Activated naive CD4-positive, alpha-beta T cell treated with Interleukin-2 at 50 U/mL for 16 hours (primary cell): ENCODE data around the gene ZFP3.
"Not testable (repeated sequence)": the region's sequence is repeated elsewhere in the genome, so short reads cannot be mapped to it uniquely, and the experiment has no call there.

ENCODE experiments used
- DNase-seq: peaks from one replicate; pipeline ENCODE4 v3.0.0-alpha.2; 2020

ZFP3 gene

DNA sequence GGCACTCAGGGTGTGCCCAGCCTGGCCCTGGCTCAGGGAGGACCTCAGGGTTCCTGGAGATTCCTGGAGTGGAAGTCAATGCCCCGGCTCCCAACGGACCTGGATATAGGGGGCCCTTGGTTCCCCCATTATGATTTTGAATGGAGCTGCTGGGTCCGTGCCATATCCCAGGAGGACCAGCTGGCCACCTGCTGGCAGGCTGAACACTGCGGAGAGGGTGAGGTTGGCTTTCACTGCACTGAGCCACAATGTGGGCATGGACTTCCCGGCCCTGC, 61.1 kb downstream of the ZFP3 start:
- no peak for DNase-seq

DNA sequence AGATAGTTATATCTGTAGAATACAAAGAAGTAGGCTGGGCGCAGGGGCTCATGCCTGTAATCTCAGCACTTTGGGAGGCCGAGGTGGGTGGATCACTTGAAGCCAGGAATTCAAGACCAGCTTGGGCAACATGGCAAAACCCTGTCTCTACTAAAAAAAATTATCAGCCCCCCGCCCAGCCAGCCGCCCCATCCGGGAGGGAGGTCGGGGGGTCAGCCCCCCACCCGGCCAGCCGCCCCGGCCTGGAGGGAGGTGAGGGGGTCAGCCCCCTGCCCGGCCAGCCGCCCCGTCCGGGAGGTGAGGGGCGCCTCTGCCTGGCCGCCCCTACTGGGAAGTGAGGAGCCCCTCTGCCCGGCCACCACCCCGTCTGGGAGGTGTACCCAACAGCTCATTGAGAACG, 64.6 kb downstream of the ZFP3 start:
- DNase-seq, result not testable (repeated sequence)
